Immature natural killer cell (primary cell): ENCODE results near the gene ZBTB7C. TPM values are rescaled to one million over a fixed set of nuclear protein-coding genes. Genes with fewer than 3 reads are reported as not detected.

Source experiments
- DNase-seq, 3 donors: peaks; one replicate each; pipeline ENCODE4 v3.0.0; 2022; ENCODE audit warnings: mixed read lengths in 1 of 3
- H3K27ac Mint-ChIP-seq, 6 donors: one replicate each; pipeline ENCODE4 v1.8.0; 2020; ENCODE audit warnings: mixed read lengths in 6 of 6, mild to moderate bottlenecking in 5 of 6, inconsistent platforms in 4 of 6, moderate library complexity in 3 of 6
- H3K27me3 Mint-ChIP-seq, 3 donors: one replicate each; pipeline ENCODE4 v1.8.0; 2020 to 2021; ENCODE audit warnings: low read depth in 3 of 3, mild to moderate bottlenecking in 3 of 3, mixed read lengths in 3 of 3, moderate library complexity in 3 of 3, inconsistent platforms in 1 of 3
- H3K36me3 Mint-ChIP-seq, 3 donors: one replicate each; pipeline ENCODE4 v1.8.0; 2020; ENCODE audit warnings: mixed read lengths in 3 of 3, inconsistent platforms in 2 of 3, mild to moderate bottlenecking in 2 of 3
- H3K4me1 Mint-ChIP-seq, 2 donors: one replicate each; pipeline ENCODE4 v1.8.0; 2020; ENCODE audit warnings: inconsistent platforms in 2 of 2, mild to moderate bottlenecking in 2 of 2, mixed read lengths in 2 of 2, moderate library complexity in 1 of 2
- H3K4me3 Mint-ChIP-seq, 5 donors: one replicate each; pipeline ENCODE4 v1.8.0; 2020; ENCODE audit warnings: mild to moderate bottlenecking in 5 of 5, mixed read lengths in 5 of 5, inconsistent platforms in 3 of 5, moderate library complexity in 3 of 5
- H3K9me3 Mint-ChIP-seq, 6 donors: one replicate each; pipeline ENCODE4 v1.8.0; 2020; ENCODE audit warnings: mild to moderate bottlenecking in 6 of 6, mixed read lengths in 6 of 6, inconsistent platforms in 4 of 6, moderate library complexity in 3 of 6
- polyA plus RNA-seq, 3 donors: library from polyadenylated mRNA; unstranded; fragments of 300-500 nt; fragmentation: Illumina TruSeq; gene quantifications; one replicate each; pipeline ENCODE4 v1.2.3, GENCODE V29; 2021

Gene ZBTB7C
- polyA plus RNA-seq, 3 donors from 2014 or later, result not detected

- H3K9me3 Mint-ChIP-seq, result no peaks in the 10 kb centered on the region
- H3K27ac Mint-ChIP-seq, result no peak overlapping the region
- no peaks in the 10 kb centered on the region for H3K36me3 Mint-ChIP-seq
- no peak overlapping the region for H3K4me3 Mint-ChIP-seq
- H3K4me1 Mint-ChIP-seq, result no peaks in the 10 kb centered on the region
- peaks cover 5 to 11% (median 9%) of the 10 kb centered on the region in 3 donors for H3K27me3 Mint-ChIP-seq
- DNase-seq, result no peak
These were observed 16.0 kb downstream of the ZBTB7C start for GRCh38 chr18:48393170-48393569.

GRCh38 chr18:48392268-48392667 is 16.9 kb downstream of the ZBTB7C start:
- Mint-ChIP-seq H3K36me3 (no peaks in the 10 kb centered on the region), H3K27me3 (peaks cover 5 to 18% (median 5%) of the 10 kb centered on the region in 3 donors), H3K27ac (no peak overlapping the region), H3K9me3 (no peaks in the 10 kb centered on the region), H3K4me1 (no peaks in the 10 kb centered on the region), H3K4me3 (no peak overlapping the region)
- DNase-seq, result no peak

GRCh38 chr18:48391868-48392267 is 17.3 kb downstream of the ZBTB7C start:
- no peak overlapping the region for H3K27ac Mint-ChIP-seq
- H3K27me3 Mint-ChIP-seq, result peaks cover 5 to 22% (median 5%) of the 10 kb centered on the region in 3 donors
- H3K4me3 Mint-ChIP-seq, result no peak overlapping the region
- H3K9me3 Mint-ChIP-seq, result peaks cover 0 to 1% (median 0%) of the 10 kb centered on the region in 6 donors
- no peak for DNase-seq
- no peaks in the 10 kb centered on the region for H3K36me3 Mint-ChIP-seq
- H3K4me1 Mint-ChIP-seq, result no peaks in the 10 kb centered on the region

- peaks cover 0 to 1% (median 0%) of the 10 kb centered on the region in 6 donors for H3K9me3 Mint-ChIP-seq
- no peak overlapping the region for H3K27ac Mint-ChIP-seq
- peaks cover 5 to 20% (median 10%) of the 10 kb centered on the region in 3 donors for H3K27me3 Mint-ChIP-seq
- no peak overlapping the region for H3K4me3 Mint-ChIP-seq
- H3K36me3 Mint-ChIP-seq, result no peaks in the 10 kb centered on the region
- no peak for DNase-seq
- no peaks in the 10 kb centered on the region for H3K4me1 Mint-ChIP-seq
These were observed 18.5 kb downstream of the ZBTB7C start for GRCh38 chr18:48390641-48391040.

GRCh38 chr18:48388478-48388877 is 20.7 kb downstream of the ZBTB7C start:
- no peaks in the 10 kb centered on the region for H3K4me1 Mint-ChIP-seq
- H3K27ac Mint-ChIP-seq, result no peak overlapping the region
- DNase-seq, result no peak
- no peaks in the 10 kb centered on the region for H3K36me3 Mint-ChIP-seq
- no peak overlapping the region for H3K4me3 Mint-ChIP-seq
- H3K9me3 Mint-ChIP-seq, result peaks cover 0 to 1% (median 0%) of the 10 kb centered on the region in 6 donors
- H3K27me3 Mint-ChIP-seq, result peaks cover 5 to 20% (median 13%) of the 10 kb centered on the region in 3 donors

GRCh38 chr18:48387300-48387699 is 21.9 kb downstream of the ZBTB7C start:
- Mint-ChIP-seq H3K9me3 (peaks cover 0 to 1% (median 0%) of the 10 kb centered on the region in 6 donors), H3K27ac (no peak overlapping the region), H3K4me1 (no peaks in the 10 kb centered on the region), H3K4me3 (no peak overlapping the region), H3K27me3 (peaks cover 3 to 20% (median 13%) of the 10 kb centered on the region in 3 donors), H3K36me3 (no peaks in the 10 kb centered on the region)
- DNase-seq, result no peak

- Mint-ChIP-seq H3K36me3 (no peaks in the 10 kb centered on the region), H3K4me1 (no peaks in the 10 kb centered on the region), H3K9me3 (peaks cover 0 to 1% (median 0%) of the 10 kb centered on the region in 6 donors), H3K4me3 (no peak overlapping the region), H3K27me3 (peaks cover 3 to 17% (median 8%) of the 10 kb centered on the region in 3 donors), H3K27ac (no peak overlapping the region)
- DNase-seq, result no peak
These were observed 23.6 kb downstream of the ZBTB7C start for GRCh38 chr18:48385596-48385995.

- Mint-ChIP-seq H3K36me3 (no peaks in the 10 kb centered on the region), H3K9me3 (peaks cover 0 to 3% (median 0%) of the 10 kb centered on the region in 6 donors), H3K27me3 (peaks cover 8 to 14% (median 9%) of the 10 kb centered on the region in 3 donors), H3K4me3 (no peak overlapping the region), H3K27ac (no peak overlapping the region), H3K4me1 (no peaks in the 10 kb centered on the region)
- no peak for DNase-seq
These were observed 32.2 kb downstream of the ZBTB7C start for GRCh38 chr18:48376934-48377333.

GRCh38 chr18:48376406-48376805 is 32.8 kb downstream of the ZBTB7C start:
- no peak for DNase-seq
- H3K9me3 Mint-ChIP-seq, result peaks cover 0 to 3% (median 0%) of the 10 kb centered on the region in 6 donors
- no peak overlapping the region for H3K4me3 Mint-ChIP-seq
- H3K36me3 Mint-ChIP-seq, result no peaks in the 10 kb centered on the region
- H3K4me1 Mint-ChIP-seq, result no peaks in the 10 kb centered on the region
- H3K27me3 Mint-ChIP-seq, result peaks cover 8 to 14% (median 9%) of the 10 kb centered on the region in 3 donors
- no peak overlapping the region for H3K27ac Mint-ChIP-seq

- Mint-ChIP-seq H3K9me3 (peaks cover 0 to 3% (median 0%) of the 10 kb centered on the region in 6 donors), H3K36me3 (no peaks in the 10 kb centered on the region), H3K27ac (no peak overlapping the region), H3K27me3 (peaks cover 8 to 14% (median 9%) of the 10 kb centered on the region in 3 donors), H3K4me1 (no peaks in the 10 kb centered on the region), H3K4me3 (no peak overlapping the region)
- DNase-seq, result no peak
These were observed 33.9 kb downstream of the ZBTB7C start for GRCh38 chr18:48375150-48375800.

- Mint-ChIP-seq H3K4me3 (no peak overlapping the region), H3K9me3 (peaks cover 0 to 4% (median 0%) of the 10 kb centered on the region in 6 donors), H3K4me1 (no peaks in the 10 kb centered on the region), H3K27ac (no peak overlapping the region), H3K36me3 (no peaks in the 10 kb centered on the region), H3K27me3 (peaks cover 5 to 14% (median 9%) of the 10 kb centered on the region in 3 donors)
- no peak for DNase-seq
These were observed 34.6 kb downstream of the ZBTB7C start for GRCh38 chr18:48374423-48375149.

- Mint-ChIP-seq H3K36me3 (no peaks in the 10 kb centered on the region), H3K4me3 (no peak overlapping the region), H3K9me3 (peaks cover 0 to 7% (median 0%) of the 10 kb centered on the region in 6 donors), H3K27ac (no peak overlapping the region), H3K27me3 (peaks cover 2 to 16% (median 11%) of the 10 kb centered on the region in 3 donors), H3K4me1 (no peaks in the 10 kb centered on the region)
- DNase-seq, result no peak
These were observed 37.2 kb downstream of the ZBTB7C start for GRCh38 chr18:48371854-48372602.

- peaks cover 0 to 4% (median 0%) of the 10 kb centered on the region in 3 donors for H3K36me3 Mint-ChIP-seq
- no peaks in the 10 kb centered on the region for H3K4me1 Mint-ChIP-seq
- peaks cover 2 to 14% (median 6%) of the 10 kb centered on the region in 3 donors for H3K27me3 Mint-ChIP-seq
- DNase-seq, result no peak
- no peak overlapping the region for H3K4me3 Mint-ChIP-seq
- H3K27ac Mint-ChIP-seq, result no peak overlapping the region
- H3K9me3 Mint-ChIP-seq, result peaks cover 0 to 12% (median 0%) of the 10 kb centered on the region in 6 donors
These were observed 41.6 kb downstream of the ZBTB7C start for GRCh38 chr18:48367557-48367956.

GRCh38 chr18:48365965-48366364 is 43.2 kb downstream of the ZBTB7C start:
- DNase-seq, result no peak
- H3K9me3 Mint-ChIP-seq, result peaks cover 0 to 12% (median 0%) of the 10 kb centered on the region in 6 donors
- no peaks in the 10 kb centered on the region for H3K4me1 Mint-ChIP-seq
- H3K4me3 Mint-ChIP-seq, result no peak overlapping the region
- H3K27me3 Mint-ChIP-seq, result peaks cover 2 to 15% (median 5%) of the 10 kb centered on the region in 3 donors
- peaks cover 0 to 4% (median 0%) of the 10 kb centered on the region in 3 donors for H3K36me3 Mint-ChIP-seq
- no peak overlapping the region for H3K27ac Mint-ChIP-seq
